PFSK-1 (cell line): ENCODE results near the gene TMOD4.

Experiments used
- FOXP2 ChIP-seq: optimal IDR thresholded peaks from 2 replicates; pipeline ENCODE3; 2011; ENCODE audit warnings: borderline replicate concordance, control low read depth, inconsistent platforms; ENCODE audit not compliant: insufficient read depth; ENCODE audit errors: extremely low read length, extremely low read depth
- POLR2AphosphoS5 ChIP-seq: IDR thresholded peaks from 2 replicates; pipeline ENCODE4 v1.6.1; 2012; ENCODE audit warnings: low read depth, mild to moderate bottlenecking, control low read depth, low read length, moderate library complexity
- TAF1 ChIP-seq: IDR thresholded peaks from 2 replicates; pipeline ENCODE4 v1.6.1; 2012; ENCODE audit warnings: low read length, control low read depth, borderline replicate concordance; ENCODE audit not compliant: insufficient read depth

GRCh38 chr1:151193304-151193703 is 17.5 kb upstream of the TMOD4 start:
- TF ChIP-seq TAF1 = no peak
- TF ChIP-seq POLR2AphosphoS5 = no peak
- TF ChIP-seq FOXP2 = no peak
